Stomach smooth muscle (tissue), 2 donors: Measurements from ENCODE around the gene ZKSCAN4.
A peak's percentile ranks its signal among the peaks of the same experiment; 100 is the strongest.

Source experiments
- H3K27ac ChIP-seq: one replicate; pipeline ENCODE4 v1.7.0; 2013; ENCODE audit warnings: mild to moderate bottlenecking, low read length, inconsistent platforms
- H3K27me3 ChIP-seq, 2 donors: one replicate each; pipeline ENCODE4 v1.7.0; 2013; ENCODE audit warnings: low read length in 2 of 2; ENCODE audit not compliant: insufficient read depth in 2 of 2, control insufficient read depth in 1 of 2
- H3K36me3 ChIP-seq, 2 donors: one replicate each; pipeline ENCODE4 v1.7.0; 2013; ENCODE audit warnings: low read length in 2 of 2; ENCODE audit not compliant: control insufficient read depth in 2 of 2, insufficient read depth in 2 of 2
- H3K4me1 ChIP-seq: one replicate; pipeline ENCODE4 v1.7.0; 2013; ENCODE audit warnings: low read length; ENCODE audit not compliant: control insufficient read depth, insufficient read depth
- H3K4me3 ChIP-seq, 2 donors: one replicate each; pipeline ENCODE4 v1.7.0; 2013; ENCODE audit warnings: low read length in 2 of 2
- H3K9ac ChIP-seq, 2 donors: one replicate each; pipeline ENCODE4 v1.7.0; 2013; ENCODE audit warnings: low read length in 2 of 2, mild to moderate bottlenecking in 1 of 2
- H3K9me3 ChIP-seq, 2 donors: one replicate each; pipeline ENCODE4 v1.7.0; 2013; ENCODE audit warnings: low read length in 2 of 2; ENCODE audit not compliant: control insufficient read depth in 2 of 2
- donor health status: healthy.
- donor health status: Pancreatic carcinoma.

Gene ZKSCAN4

GRCh38 chr6:28207510-28208110 is 44.5 kb downstream of the ZKSCAN4 start:
- peaks cover 48 to 66% of the 10 kb centered on the region in 2 donors for H3K27me3 ChIP-seq
- no peak overlapping the region for H3K27ac ChIP-seq
- H3K4me3 ChIP-seq = peak overlapping the region in 1 of 2 donors; percentile 54
- H3K9ac ChIP-seq = no peak overlapping the region
- peaks cover 5% of the 10 kb centered on the region for H3K4me1 ChIP-seq
- H3K9me3 ChIP-seq = peaks cover 4 to 10% of the 10 kb centered on the region in 2 donors
- no peaks in the 10 kb centered on the region for H3K36me3 ChIP-seq

- Histone ChIP-seq H3K9ac (no peak overlapping the region), H3K27me3 (peaks cover 42 to 60% of the 10 kb centered on the region in 2 donors), H3K36me3 (no peaks in the 10 kb centered on the region), H3K4me3 (peak overlapping the region in 1 of 2 donors; percentile 54), H3K4me1 (peaks cover 5% of the 10 kb centered on the region), H3K9me3 (peaks cover 4 to 10% of the 10 kb centered on the region in 2 donors), H3K27ac (no peak overlapping the region)
Observed at GRCh38 chr6:28206928-28207509, 45.0 kb downstream of the ZKSCAN4 start.

GRCh38 chr6:28206527-28206926 is 45.5 kb downstream of the ZKSCAN4 start:
- peaks cover 4 to 10% of the 10 kb centered on the region in 2 donors for H3K9me3 ChIP-seq
- no peak overlapping the region for H3K4me3 ChIP-seq
- no peak overlapping the region for H3K27ac ChIP-seq
- H3K4me1 ChIP-seq = peaks cover 5% of the 10 kb centered on the region
- peaks cover 37 to 55% of the 10 kb centered on the region in 2 donors for H3K27me3 ChIP-seq
- no peak overlapping the region for H3K9ac ChIP-seq
- H3K36me3 ChIP-seq = no peaks in the 10 kb centered on the region

- H3K4me3 ChIP-seq = no peak overlapping the region
- H3K4me1 ChIP-seq = peaks cover 5% of the 10 kb centered on the region
- H3K27ac ChIP-seq = no peak overlapping the region
- H3K9ac ChIP-seq = no peak overlapping the region
- peaks cover 34 to 49% of the 10 kb centered on the region in 2 donors for H3K27me3 ChIP-seq
- H3K36me3 ChIP-seq = no peaks in the 10 kb centered on the region
- peaks cover 4 to 10% of the 10 kb centered on the region in 2 donors for H3K9me3 ChIP-seq
Observed at GRCh38 chr6:28205879-28206278, 46.2 kb downstream of the ZKSCAN4 start.

- H3K9me3 ChIP-seq = peaks cover 4 to 10% of the 10 kb centered on the region in 2 donors
- peaks cover 5% of the 10 kb centered on the region for H3K4me1 ChIP-seq
- no peak overlapping the region for H3K4me3 ChIP-seq
- no peaks in the 10 kb centered on the region for H3K36me3 ChIP-seq
- H3K9ac ChIP-seq = no peak overlapping the region
- H3K27me3 ChIP-seq = peaks cover 18 to 25% of the 10 kb centered on the region in 2 donors
- no peak overlapping the region for H3K27ac ChIP-seq
Observed at GRCh38 chr6:28203201-28203600, 48.9 kb downstream of the ZKSCAN4 start.

GRCh38 chr6:28200020-28200419 is 52.0 kb downstream of the ZKSCAN4 start:
- H3K4me1 ChIP-seq = no peaks in the 10 kb centered on the region
- no peak overlapping the region for H3K27ac ChIP-seq
- no peak overlapping the region for H3K9ac ChIP-seq
- peaks cover 7 to 9% of the 10 kb centered on the region in 2 donors for H3K9me3 ChIP-seq
- peaks cover 0 to 6% of the 10 kb centered on the region in 2 donors for H3K27me3 ChIP-seq
- no peaks in the 10 kb centered on the region for H3K36me3 ChIP-seq
- H3K4me3 ChIP-seq = no peak overlapping the region
